ENCODE data around the gene CDH22.

CDH22 gene

DNA sequence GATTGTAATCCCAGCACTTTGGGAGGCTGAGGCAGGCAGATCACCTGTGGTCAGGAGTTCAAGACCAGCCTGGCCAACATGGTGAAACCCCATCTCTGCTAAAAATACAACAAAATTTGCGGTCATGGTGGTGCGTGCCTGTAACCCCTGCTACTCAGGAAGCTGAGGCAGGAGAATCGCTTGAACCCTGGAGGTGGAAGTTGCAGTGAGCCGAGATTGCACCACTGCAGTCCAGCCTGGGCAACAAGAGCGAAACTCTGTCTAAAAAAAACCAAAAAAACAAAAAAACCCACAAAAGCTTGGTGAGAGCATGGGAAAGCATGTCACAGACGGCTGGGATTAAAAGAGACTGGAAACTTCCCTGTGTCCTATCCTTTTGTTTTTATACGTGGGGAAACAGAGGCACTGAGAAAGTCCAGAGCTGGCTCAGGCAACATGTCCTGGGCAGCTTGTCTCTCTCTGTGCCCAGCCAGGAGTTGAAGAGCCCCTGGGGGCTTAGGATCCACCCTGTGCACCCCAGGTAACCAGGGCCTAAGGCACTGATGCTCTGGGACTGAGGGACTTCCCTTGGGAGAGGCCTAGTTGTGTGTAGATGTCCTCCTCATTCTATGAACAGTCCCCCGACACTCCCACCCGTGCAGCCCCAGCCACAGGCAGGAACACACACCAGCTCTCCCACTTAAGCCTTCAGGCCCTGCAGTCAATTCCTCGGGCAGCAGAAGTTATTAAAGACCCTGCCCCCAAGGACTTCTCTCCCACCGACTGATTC lies 174.2 kb downstream of the CDH22 start:
- no peak for DNase-seq

GRCh38 chr20:46132705-46133120 lies 175.6 kb downstream of the CDH22 start:
- peak; percentile 74 for DNase-seq

DNA sequence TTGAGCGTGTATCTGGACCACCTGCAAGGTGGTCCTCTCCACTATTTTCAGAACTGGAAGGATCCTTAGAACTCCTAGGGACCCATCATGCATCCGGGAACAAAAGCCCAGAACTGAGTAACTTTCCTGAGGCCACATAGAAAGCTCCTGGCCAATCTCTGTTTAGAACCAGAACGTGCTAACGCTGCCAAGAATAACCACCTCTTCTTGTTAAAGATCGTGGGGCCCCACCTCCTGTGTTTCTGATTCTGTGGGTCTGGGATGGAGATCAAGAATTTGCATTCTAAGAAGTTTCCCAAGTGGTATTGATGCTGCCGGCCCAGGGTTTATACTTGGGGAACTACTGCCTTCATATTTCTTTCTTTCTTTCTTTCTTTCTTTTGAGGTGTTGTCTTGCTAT lies 176.9 kb downstream of the CDH22 start:
- no peak for DNase-seq

DNA sequence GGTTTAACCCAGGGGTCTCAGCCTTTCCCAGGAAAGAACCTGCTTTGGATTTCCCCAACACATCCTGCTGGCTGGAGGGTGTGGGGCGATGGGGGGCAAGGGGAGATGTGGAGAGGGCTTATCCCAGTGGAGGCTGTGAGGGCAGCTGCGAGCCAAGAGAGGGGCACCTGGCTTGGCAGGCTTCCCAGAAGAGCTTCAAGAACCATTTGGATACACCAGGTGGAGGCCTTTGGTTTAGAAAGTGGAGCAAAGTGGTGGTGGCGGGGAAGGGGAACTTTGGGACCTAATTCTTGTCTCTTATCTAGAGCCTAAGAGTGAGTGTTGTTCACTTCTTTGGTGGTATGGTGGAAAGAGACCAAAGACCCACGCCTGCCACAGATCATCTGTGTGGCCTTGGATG lies 177.8 kb downstream of the CDH22 start:
- no peak for DNase-seq

DNA sequence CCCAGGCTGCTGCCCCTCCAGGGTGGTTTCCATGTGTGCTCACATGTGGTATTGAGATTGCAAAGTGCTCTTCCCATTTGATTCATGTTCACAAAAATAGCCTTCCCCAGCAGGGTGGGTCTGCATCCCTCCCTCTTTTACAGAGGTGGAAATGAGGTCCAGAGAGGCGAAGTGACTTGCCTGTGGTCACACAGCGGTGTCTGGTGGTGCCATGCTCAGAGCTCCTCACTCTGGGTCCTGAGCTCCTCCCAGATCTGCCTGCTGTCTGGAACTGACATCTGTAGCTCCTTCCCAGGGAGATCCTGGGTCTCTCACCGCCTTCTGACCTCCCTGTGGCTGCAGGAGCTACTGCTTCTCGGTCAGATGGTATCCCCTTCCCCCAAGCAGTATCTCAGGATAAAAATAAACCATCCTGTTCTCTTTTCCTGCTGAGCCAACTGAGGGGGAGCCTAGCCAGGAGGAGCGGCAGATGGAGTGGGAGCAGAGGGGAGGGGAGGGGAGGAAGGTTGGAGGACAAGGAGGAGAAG lies 178.3 kb downstream of the CDH22 start:
- DNase-seq, result no peak

GRCh38 chr20:46128310-46129151 lies 179.8 kb downstream of the CDH22 start:
- DNase-seq, result no peak

- DNase-seq, result no peak
These were observed 180.8 kb downstream of the CDH22 start for GRCh38 chr20:46127396-46128010.

DNA sequence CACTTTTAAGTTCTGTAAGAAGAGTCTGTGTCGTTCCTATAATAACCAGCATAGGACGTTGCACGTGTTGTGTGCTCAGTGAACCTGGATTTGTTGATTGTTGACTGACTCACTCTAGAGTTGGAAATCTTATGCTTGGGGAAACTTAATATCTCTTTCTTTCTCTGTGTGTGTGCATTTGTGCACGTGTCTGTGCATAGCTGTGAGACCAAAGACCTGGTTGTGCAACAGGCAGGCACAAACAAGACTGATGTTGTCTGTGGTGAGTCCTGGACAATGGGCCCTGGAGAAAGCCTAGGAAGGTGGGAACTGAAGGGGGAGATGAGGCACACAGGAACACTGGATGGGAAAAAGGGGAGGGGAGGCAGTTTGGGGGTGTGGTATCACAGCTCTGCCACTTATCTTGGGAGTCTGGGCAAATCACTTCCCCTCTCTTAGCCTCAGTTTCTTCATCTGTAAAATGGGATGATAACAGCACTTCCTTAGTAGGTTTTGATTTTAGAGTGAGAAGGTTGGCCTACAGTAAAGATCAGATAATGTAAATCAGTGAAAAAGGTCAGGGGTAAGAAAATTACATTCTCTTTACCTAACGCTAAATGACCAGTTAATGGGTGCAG lies 181.8 kb downstream of the CDH22 start:
- no peak for DNase-seq
